GM10248 (cell line): ENCODE data around the gene HDAC4.

Experiments
- CTCF ChIA-PET: fragments of 300-600 bp; sonication (Branson Sonifier 250); formaldehyde crosslinking; extraction: SDS; loops from one replicate; lab custom pipeline; 2021; ENCODE audit warnings: antibody characterized with exemption; lab: Yijun Ruan, JAX
- POLR2A ChIA-PET: fragments of 350-650 bp; sonication (Branson Sonifier 250); formaldehyde crosslinking; extraction: SDS; loops from one replicate; lab custom pipeline; 2020; ENCODE audit warnings: antibody characterized with exemption; lab: Yijun Ruan, JAX
- DNase-seq: peaks from one replicate; pipeline ENCODE4 v3.0.0; 2012; ENCODE audit errors: extremely low spot score
- CTCF ChIP-seq: IDR thresholded peaks from 2 replicates; pipeline ENCODE4 v1.5.1; 2012; ENCODE audit warnings: mild to moderate bottlenecking, low read depth; ENCODE audit errors: extremely low read depth, missing control alignments, control extremely low read depth

HDAC4 gene

DNA sequence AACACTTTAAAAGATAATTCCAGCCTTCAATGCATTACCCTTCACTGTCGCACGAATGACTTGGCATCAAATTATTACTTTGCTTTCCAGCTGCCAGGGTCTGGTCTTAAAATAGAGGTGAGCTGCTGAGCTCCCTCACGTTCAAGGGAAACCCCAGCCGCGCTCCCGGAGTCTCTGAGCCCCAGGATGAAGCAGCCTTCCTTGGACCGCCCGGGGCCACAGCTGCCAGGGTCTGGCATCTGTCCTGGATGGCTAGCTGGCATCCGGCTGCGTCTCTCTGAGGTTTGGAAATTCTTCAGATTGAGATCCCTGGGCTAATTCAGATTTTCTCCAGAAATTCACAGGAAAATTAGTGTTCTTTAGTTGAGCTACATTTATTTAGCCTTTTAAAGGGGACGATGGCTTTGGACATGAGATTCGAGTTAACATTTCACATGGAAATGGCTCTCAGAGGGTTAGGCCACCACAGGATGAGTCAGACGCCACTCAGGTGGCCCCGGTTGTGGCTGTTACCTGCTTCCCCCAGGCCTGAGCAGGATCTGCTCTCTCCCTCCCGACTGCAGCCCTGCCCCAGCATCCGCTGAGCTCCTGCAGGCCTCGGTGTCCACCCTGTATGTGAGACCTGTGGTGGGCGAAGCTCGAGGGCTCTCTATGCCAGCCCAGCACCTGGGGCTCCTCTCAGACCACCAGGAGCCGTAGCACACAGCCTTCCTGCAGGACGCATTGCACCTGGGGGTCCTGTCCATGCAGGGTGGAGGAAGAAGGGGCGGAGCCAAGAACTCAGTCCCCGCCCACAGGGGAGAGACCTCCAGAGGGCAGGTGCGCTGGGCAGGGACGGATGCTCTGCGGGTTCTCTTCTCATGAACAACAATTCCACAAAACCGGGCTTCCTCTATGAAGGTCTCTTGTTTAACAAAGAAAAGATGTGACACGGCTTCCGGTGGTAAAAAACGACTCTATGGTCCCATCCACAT lies 297.4 kb downstream of the HDAC4 start:
- no peak for DNase-seq
- ChIA-PET POLR2A (no interaction called here), CTCF (interaction anchor here (1.0 to 1.6 kb wide), 2 partner anchors 18 to 25 kb away, joined by 3 to 5 read pairs; no protein-coding TSS in a partner anchor)
- no peak for TF ChIP-seq CTCF

DNA sequence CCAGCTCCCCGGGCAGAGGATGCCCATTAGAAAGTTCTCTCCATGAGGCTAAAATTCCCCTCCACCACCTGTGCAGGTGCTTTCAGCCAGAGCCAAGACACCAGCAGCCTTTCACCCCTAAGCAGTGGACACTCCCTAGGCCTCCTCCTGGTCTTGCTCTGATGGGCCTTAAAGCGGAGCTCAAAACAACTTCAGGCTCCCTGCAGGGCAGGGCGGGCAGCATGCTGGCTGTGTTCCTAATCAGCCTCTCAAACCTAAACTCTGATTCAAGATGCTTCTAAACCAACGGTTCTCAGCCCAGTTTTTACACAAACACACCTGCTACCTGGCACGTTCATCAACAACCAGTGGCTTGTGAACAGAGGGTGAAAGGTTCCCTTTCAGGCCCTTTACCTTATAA lies 298.6 kb downstream of the HDAC4 start:
- ChIA-PET POLR2A (no interaction called here), CTCF (interaction anchor here (1.6 kb wide), 1 partner anchor 24 kb away, joined by 5 read pairs; no protein-coding TSS in a partner anchor)
- DNase-seq = no peak
- TF ChIP-seq CTCF = no peak

- DNase-seq = no peak
- POLR2A ChIA-PET = no interaction called here
- CTCF ChIA-PET = interaction anchor here (1.6 kb wide), 1 partner anchor 24 kb away, joined by 5 read pairs; no protein-coding TSS in a partner anchor
- TF ChIP-seq CTCF = no peak
Measured at GRCh38 chr2:239101807-239102206, 299.0 kb downstream of the HDAC4 start.

GRCh38 chr2:239101071-239101470 lies 299.7 kb downstream of the HDAC4 start:
- no peak for TF ChIP-seq CTCF
- CTCF ChIA-PET = no interaction called here
- POLR2A ChIA-PET = no interaction called here
- no peak for DNase-seq

GRCh38 chr2:239099474-239099873 lies 301.3 kb downstream of the HDAC4 start:
- POLR2A ChIA-PET = no interaction called here
- TF ChIP-seq CTCF = no peak
- no peak for DNase-seq
- CTCF ChIA-PET = no interaction called here

DNA sequence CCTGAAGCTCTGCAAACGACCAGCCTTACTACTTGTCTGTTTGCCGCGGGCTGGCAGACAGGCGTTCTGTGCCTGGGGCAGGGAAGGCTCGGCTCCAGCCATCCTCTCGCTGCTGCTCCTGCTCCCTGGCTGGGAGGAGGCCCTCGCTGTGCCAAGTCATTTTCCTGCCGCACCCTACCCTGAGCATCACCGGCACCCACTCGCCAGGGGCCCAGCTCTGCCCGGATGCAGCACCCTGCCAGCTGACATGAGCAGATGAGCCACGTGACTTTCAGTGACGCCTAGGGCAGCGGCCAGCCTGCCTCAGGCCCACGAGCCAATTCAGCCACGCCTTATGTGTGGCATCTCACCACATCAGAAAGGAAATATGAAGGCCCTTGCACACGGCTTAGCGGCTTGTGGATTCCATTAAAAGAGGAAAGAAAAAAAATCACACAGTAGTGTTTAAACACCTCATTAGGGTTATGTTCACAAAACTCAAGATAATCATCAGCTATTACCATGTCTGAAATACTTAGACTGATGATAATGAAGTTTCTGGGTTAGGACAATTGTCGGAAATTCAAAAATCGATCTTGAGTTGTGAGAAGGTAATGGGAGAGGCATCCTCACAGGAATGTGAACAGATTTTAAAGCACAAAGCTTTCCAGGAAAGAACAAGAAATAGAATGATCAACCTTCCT lies 302.4 kb downstream of the HDAC4 start:
- no peak for TF ChIP-seq CTCF
- ChIA-PET POLR2A (no interaction called here), CTCF (no interaction called here)
- DNase-seq = no peak
